ENCODE data around the gene CAVIN2. TPM values are rescaled to one million over a fixed set of nuclear protein-coding genes. Genes with fewer than 3 reads are reported as not detected.

Gene CAVIN2
- polyA plus RNA-seq, 3 donors, result 0.07 to 3.1 (median 1.2) TPM

GRCh38 chr2:191818133-191818532, 28.8 kb downstream of the CAVIN2 start:
- Mint-ChIP-seq H3K27me3 (ENCODE audit: low read depth in 3 of 3) (no peaks in the 10 kb centered on the region), H3K27ac (no peak overlapping the region), H3K36me3 (no peaks in the 10 kb centered on the region), H3K4me3 (no peak overlapping the region), H3K9me3 (peaks cover 0 to 2% (median 0%) of the 10 kb centered on the region in 7 donors), H3K4me1 (peaks cover 7% of the 10 kb centered on the region)
- H3K36me3 ChIP-seq (replicated peaks in 1 of 2; ENCODE audit: control insufficient read depth in 1 of 2, insufficient read depth in 2 of 2, low read length in 2 of 2), result no peaks in the 10 kb centered on the region
- TF ChIP-seq, protein P1, sequence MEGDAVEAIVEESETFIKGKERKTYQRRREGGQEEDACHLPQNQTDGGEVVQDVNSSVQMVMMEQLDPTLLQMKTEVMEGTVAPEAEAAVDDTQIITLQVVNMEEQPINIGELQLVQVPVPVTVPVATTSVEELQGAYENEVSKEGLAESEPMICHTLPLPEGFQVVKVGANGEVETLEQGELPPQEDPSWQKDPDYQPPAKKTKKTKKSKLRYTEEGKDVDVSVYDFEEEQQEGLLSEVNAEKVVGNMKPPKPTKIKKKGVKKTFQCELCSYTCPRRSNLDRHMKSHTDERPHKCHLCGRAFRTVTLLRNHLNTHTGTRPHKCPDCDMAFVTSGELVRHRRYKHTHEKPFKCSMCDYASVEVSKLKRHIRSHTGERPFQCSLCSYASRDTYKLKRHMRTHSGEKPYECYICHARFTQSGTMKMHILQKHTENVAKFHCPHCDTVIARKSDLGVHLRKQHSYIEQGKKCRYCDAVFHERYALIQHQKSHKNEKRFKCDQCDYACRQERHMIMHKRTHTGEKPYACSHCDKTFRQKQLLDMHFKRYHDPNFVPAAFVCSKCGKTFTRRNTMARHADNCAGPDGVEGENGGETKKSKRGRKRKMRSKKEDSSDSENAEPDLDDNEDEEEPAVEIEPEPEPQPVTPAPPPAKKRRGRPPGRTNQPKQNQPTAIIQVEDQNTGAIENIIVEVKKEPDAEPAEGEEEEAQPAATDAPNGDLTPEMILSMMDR (IDR thresholded peaks at IDR 0.05), result no peak
- intact Hi-C loops (cut with micrococcal nuclease), result no loop called here
- no peak for DNase-seq
- no peaks in the 10 kb centered on the region for H3K27me3 ChIP-seq (ENCODE audit: control insufficient read depth in 2 of 2, insufficient read depth in 2 of 2, low read length in 2 of 2)
- no peak overlapping the region for H3K4me3 ChIP-seq (replicated peaks in 1 of 3; ENCODE audit: low read depth in 2 of 3, low read length in 3 of 3)
- WGBS (ENCODE audit: insufficient coverage), result no CpG with 5 or more reads among the region's 1 CpG
- H3K27ac ChIP-seq (ENCODE audit: low read depth in 1 of 2, low read length in 2 of 2), result no peak overlapping the region
- H3K4me1 ChIP-seq (ENCODE audit: control insufficient read depth in 1 of 2, insufficient read depth in 2 of 2, low read length in 2 of 2), result no peaks in the 10 kb centered on the region
- no peak overlapping the region for H2AFZ ChIP-seq (ENCODE audit: insufficient read depth, low read depth, low read length, poor library complexity, severe bottlenecking)
- H4K20me1 ChIP-seq (ENCODE audit: insufficient read depth, low read length), result no peaks in the 10 kb centered on the region
- no peak overlapping the region for H3K9ac ChIP-seq (ENCODE audit: insufficient read depth, low read length, poor library complexity, severe bottlenecking)
- H3K9me3 ChIP-seq (replicated peaks in 1 of 2; ENCODE audit: control insufficient read depth in 1 of 2, insufficient read depth in 1 of 2, low read length in 2 of 2), result no peaks in the 10 kb centered on the region
- no peaks in the 10 kb centered on the region for H3K79me2 ChIP-seq (ENCODE audit: insufficient read depth, low read length)
- no peak overlapping the region for H3K4me2 ChIP-seq (replicated peaks; ENCODE audit: extremely low read depth, low read length, poor library complexity, severe bottlenecking)

GRCh38 chr2:191815010-191815409, 31.9 kb downstream of the CAVIN2 start:
- Histone ChIP-seq H3K9ac (ENCODE audit: insufficient read depth, low read length, poor library complexity, severe bottlenecking) (no peak overlapping the region), H3K27me3 (ENCODE audit: control insufficient read depth in 2 of 2, insufficient read depth in 2 of 2, low read length in 2 of 2) (no peaks in the 10 kb centered on the region), H3K79me2 (ENCODE audit: insufficient read depth, low read length) (no peaks in the 10 kb centered on the region), H3K4me3 (replicated peaks in 1 of 3; ENCODE audit: low read depth in 2 of 3, low read length in 3 of 3) (no peak overlapping the region), H3K36me3 (replicated peaks in 1 of 2; ENCODE audit: control insufficient read depth in 1 of 2, insufficient read depth in 2 of 2, low read length in 2 of 2) (no peaks in the 10 kb centered on the region), H3K27ac (ENCODE audit: low read depth in 1 of 2, low read length in 2 of 2) (no peak overlapping the region), H4K20me1 (ENCODE audit: insufficient read depth, low read length) (no peaks in the 10 kb centered on the region), H3K4me2 (replicated peaks; ENCODE audit: extremely low read depth, low read length, poor library complexity, severe bottlenecking) (no peak overlapping the region), H3K4me1 (ENCODE audit: control insufficient read depth in 1 of 2, insufficient read depth in 2 of 2, low read length in 2 of 2) (no peaks in the 10 kb centered on the region), H2AFZ (ENCODE audit: insufficient read depth, low read depth, low read length, poor library complexity, severe bottlenecking) (no peak overlapping the region), H3K9me3 (replicated peaks in 1 of 2; ENCODE audit: control insufficient read depth in 1 of 2, insufficient read depth in 1 of 2, low read length in 2 of 2) (no peaks in the 10 kb centered on the region)
- Mint-ChIP-seq H3K27ac (no peak overlapping the region), H3K9me3 (no peaks in the 10 kb centered on the region), H3K4me1 (peaks cover 7% of the 10 kb centered on the region), H3K4me3 (no peak overlapping the region), H3K36me3 (no peaks in the 10 kb centered on the region), H3K27me3 (ENCODE audit: low read depth in 3 of 3) (peaks cover 0 to 3% (median 3%) of the 10 kb centered on the region in 3 donors)
- intact Hi-C loops (cut with micrococcal nuclease), result no loop called here
- no CpG with 5 or more reads among the region's 1 CpG for WGBS (ENCODE audit: insufficient coverage)
- no peak for DNase-seq
- TF ChIP-seq, protein P1 (IDR thresholded peaks at IDR 0.05), result no peak
